NCI-H69 (cell line): ENCODE data around the gene CMTM1.

ENCODE experiments used
- DNase-seq: peaks from one replicate; lab custom pipeline; 2025; lab: John Stamatoyannopoulos, UW

CMTM1 gene, protein sequence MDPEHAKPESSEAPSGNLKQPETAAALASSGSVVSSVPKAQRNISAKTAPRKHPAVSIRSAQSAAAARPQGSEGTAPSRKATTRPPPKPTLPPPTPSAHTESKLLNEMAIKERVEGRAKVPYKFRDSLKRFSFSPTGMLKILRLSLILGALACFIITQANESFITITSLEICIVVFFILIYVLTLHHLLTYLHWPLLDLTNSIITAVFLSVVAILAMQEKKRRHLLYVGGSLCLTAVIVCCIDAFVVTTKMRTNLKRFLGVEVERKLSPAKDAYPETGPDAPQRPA

GRCh38 chr16:66566051-66566901 lies at the start of gene CMTM1:
Gene CMTM1, plus strand, starts transcription at chr16:66566439. Its CDS starts 75 bp downstream, at chr16:66566514.
- DNase-seq, result no peak

- DNase-seq, result no peak
These were observed 49.8 kb upstream of the CMTM1 start for GRCh38 chr16:66516509-66516807.

GRCh38 chr16:66516808-66517585 lies 49.2 kb upstream of the CMTM1 start:
- DNase-seq, result peak; percentile 89

DNA sequence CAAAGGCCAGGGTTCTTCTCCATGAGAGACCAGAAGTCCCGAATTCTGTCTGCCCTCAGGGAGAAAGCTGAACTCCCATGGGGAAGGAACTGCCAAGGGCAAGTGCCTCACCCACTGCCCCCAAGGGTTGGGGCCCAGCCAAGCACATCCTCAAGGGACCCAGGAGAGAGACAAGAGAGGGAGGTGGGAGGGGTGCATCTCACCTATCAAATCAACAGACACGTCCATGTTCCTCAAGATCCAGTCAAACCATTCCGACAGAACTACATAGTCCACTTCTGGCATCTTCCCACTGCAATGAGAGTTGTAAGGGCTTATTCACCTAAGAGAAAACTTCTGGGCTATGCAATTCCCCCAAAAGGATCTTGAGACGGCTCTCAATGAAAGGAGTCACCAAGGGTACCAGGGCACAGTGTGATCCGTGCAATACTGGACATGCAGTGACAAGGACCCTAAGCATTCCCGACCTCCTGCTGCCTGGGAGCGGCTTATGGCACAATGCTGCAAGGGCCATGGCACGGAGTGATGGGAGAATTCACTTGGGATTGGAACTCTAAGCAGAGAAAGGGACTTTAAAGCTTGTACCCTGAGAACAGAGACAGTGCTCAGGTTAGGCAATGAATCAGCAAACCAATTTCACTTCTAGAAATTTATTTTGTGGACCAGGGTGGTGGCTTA lies 48.5 kb upstream of the CMTM1 start:
- DNase-seq, result peak; percentile 8

DNA sequence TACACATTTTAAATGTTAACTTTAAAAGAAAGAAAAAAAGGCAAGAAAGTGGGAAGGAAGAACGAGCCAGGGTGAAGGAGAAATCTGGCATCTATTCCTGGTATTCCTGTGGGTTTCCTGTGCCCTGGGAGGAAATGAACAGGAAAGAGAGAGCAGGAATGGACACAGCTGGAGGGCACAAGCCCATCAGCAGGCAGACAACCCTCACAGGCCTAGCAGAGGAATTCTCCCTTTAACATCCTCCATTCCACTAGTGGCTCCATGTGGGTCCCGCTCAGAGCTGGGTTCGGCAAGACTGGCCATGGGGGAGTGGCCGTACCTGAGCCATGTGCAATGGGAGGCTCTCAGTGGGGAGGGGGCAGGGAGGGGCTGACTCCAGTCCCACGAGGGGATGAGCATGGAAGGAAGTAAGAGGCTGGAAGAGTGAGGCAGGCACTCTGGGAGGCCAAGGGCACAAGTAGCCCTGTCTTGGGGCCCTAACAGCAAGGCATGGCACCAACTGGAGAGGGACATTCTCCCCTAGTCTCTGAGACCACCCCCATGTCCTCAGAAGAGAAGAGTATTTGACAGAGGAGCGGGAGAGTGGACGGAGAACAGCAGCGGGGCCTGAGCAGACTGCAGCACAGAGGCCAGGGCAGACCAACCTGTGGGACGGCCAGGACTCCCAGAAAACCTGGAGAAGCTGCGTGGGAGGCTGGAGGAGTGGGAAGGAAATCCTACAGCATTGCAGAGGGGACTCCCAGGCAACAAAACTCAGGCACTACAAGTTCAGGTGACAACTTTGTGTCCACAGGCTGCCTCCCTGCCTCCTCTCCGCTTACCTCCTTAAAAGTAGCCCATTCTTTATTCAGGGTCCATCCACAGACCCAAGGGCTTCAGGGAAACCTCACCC lies 46.5 kb upstream of the CMTM1 start:
- DNase-seq, result no peak

DNA sequence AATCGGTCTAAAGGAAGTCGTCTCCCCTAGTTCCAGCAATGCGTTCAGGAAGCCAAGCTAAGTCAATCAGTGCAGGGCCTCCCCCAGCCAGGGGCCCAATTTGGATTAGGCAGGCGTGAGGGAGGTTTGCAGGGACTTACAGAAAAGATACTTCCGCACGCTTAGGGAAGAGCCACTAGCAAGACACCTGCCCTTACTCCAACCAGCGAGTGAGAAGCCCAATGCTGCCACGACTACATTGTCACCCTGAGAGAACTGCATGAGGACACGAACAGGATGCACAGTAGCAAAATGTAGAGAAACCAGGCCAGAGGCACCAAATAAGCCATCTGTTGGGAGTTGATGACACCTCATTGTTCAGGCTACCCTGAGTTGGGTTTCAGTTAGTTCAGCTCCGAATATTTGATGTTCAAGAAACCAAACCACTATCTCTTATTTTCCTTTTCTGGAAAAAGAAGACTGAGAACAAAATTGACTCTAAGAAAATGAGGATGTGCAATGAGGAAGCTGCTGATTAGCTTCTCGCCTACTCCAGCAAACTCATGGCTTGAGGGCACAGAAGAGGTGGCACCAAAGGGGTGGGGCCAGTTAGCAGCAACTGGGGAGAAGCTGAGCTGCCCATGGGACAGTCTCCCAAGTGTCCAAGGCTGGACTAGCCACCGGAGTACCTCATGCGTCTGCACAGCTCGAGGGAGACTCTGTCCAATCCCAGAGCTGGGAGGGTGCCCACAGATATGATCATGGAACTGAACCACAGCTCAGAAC lies 45.7 kb upstream of the CMTM1 start:
- DNase-seq, result no peak

DNA sequence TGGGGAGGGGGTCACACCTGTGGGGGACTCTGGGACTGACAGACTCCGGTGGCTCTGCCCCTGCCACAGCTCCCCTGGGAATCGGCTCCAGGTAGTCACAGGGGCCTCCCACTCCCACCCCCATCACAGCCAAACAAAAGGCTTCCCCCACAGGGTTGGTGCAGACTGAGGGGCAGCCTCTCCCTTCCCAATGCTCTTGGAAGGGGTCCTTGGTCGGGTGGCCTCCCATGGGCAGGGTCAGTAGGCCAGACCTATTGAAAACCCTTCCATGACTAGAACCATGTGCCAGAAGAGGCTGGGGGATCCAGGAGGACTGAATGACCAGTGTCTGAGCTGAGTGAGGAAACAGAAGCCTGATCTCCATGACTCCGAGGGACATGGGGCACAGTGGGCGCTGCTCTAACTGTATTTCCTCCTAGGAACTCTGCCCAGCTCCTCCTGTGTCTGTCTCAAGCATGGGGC lies 45.0 kb upstream of the CMTM1 start:
- no peak for DNase-seq

GRCh38 chr16:66521951-66522771 lies 44.1 kb upstream of the CMTM1 start:
- no peak for DNase-seq

- DNase-seq, result no peak
These were observed 43.2 kb upstream of the CMTM1 start for GRCh38 chr16:66522816-66523590.

- DNase-seq, result no peak
These were observed 42.3 kb upstream of the CMTM1 start for GRCh38 chr16:66523861-66524354.

DNA sequence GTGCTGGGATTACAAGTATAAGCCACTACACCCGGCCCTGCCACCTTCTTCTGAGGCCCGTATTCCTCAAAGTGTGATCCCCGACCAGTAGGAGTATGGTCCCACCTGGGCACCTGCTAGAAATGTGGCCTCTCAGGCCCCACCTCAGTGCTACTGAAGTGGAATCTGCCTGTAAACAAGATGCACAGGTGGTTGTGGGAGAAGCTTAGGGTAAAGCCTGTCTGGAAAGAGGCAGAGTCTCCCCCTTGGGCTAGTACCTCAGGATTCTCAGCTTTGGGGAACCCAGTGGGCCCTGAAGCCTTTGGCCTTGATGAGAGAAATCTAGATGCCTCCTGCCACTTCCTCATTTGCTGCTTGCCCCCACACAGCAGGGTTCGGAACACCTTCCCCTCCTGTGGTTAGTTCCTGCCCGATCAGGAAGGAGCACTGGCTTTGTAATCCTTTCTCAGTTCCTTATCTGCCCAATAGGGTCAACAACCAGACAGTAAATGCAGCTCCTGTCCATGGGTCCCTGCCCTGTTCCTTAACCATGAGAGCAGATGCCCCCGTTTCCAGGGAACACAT lies 41.6 kb upstream of the CMTM1 start:
- DNase-seq, result no peak

DNA sequence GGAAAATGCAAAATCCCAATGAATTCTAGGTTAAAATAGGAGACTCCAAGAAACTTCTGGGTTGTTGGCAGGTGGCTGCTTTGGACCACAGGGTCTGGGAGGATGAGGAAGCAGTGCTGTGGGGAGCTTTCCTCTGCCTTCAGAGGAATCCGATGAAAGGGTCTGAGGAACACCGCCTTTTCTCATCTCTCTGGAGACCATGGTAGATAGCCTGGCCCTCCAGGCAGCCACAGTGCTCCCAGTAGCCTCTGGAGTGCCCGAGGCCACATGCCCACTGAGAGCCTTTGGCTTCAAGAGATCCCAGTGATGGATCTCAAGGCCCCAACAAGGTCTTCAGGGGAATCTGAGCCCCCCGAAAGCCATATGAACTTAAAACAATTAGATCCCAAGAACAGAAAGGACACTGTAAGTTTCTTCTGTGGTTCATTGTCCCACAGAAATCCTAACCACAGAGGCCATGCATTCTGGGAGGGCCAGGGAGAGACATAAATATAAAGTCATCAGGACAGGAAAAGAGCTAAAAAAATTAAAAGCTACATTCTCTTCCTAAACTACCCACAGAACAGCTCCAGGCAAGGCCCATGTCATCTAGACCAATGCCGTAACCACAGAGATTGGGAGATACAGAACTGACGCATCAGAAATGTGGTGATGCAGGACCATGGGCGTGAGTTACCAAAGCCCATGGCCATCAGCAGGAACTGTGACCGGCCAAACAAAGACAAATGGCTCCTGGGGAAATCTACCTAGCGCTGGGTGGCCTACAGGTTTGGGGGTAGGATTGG lies 40.7 kb upstream of the CMTM1 start:
- no peak for DNase-seq

DNA sequence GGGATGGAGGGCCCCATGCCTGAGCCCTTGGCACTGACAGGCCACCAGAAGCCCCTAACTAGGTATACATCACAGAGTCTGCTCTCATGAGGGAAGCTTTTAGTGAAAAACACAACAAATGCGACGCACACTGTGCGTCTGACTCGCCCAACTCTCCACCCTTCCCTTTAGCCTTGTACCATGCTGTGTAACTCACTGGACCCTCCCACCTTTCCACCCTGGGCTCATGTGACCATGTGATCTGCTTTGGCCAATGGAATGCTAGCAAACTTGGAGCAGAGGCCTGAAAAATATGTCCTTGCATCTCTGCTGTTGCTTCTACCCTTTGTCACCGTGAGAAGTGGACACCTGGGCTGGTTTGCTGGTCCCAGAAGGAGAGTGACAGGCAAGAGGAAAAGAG lies 37.9 kb upstream of the CMTM1 start:
- DNase-seq, result no peak

- DNase-seq, result no peak
These were observed 36.8 kb upstream of the CMTM1 start for GRCh38 chr16:66529475-66529874.

GRCh38 chr16:66534376-66534799 lies 31.9 kb upstream of the CMTM1 start:
- no peak for DNase-seq

GRCh38 chr16:66536525-66536924 lies 29.7 kb upstream of the CMTM1 start:
- DNase-seq, result no peak

DNA sequence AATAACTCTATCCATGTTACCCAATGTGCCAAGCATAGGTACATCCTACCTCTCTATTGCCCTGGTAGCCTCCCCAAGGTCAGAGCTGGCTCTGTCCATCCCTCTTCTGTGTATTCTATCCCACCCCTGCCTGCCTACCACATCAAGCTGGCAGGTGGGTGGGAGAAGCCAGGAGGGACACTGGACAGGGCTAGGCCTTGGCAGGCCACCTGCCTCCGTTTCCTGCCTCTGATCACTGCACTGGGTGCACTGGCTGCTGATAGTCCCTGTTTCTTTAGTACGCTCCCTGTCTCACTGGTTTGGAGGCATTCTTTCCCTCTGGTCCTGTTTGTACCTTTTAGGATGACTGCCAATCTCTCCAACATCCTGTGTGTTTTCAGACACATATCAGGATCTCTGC lies 29.0 kb upstream of the CMTM1 start:
- DNase-seq, result no peak
